OCI-LY1 (cell line): ENCODE measurements around the gene DSG4.

Source experiments
- H2AFZ ChIP-seq: fragments of 200-600 bp; sonication (generic), shearing (Covaris generic); 2 replicates; pipeline ENCODE4 v1.6.0; 2014; ENCODE audit warnings: antibody characterized with exemption, mild to moderate bottlenecking, low read length
- H3F3A ChIP-seq: fragments of 200-600 bp; sonication (generic), shearing (Covaris generic); 2 replicates; pipeline ENCODE4 v1.6.0; 2014; ENCODE audit warnings: mild to moderate bottlenecking, antibody characterized with exemption, low read length, moderate library complexity; ENCODE audit not compliant: insufficient read depth
- H3K27ac ChIP-seq: fragments of 200-600 bp; sonication (generic); 2 replicates; pipeline ENCODE4 v1.5.1; 2014; ENCODE audit warnings: low read length, mixed run types, mild to moderate bottlenecking, low read depth; ENCODE audit not compliant: poor library complexity, severe bottlenecking
- H3K27me3 ChIP-seq: fragments of 200-600 bp; sonication (generic); 2 replicates; pipeline ENCODE4 v1.6.0; 2014; ENCODE audit warnings: antibody characterized with exemption, mild to moderate bottlenecking, low read length, moderate library complexity; ENCODE audit not compliant: insufficient read depth
- H3K36me3 ChIP-seq: fragments of 200-600 bp; sonication (generic); 2 replicates; pipeline ENCODE4 v1.6.1; 2014; ENCODE audit warnings: mild to moderate bottlenecking, antibody characterized with exemption, low read length, moderate library complexity, mixed read lengths; ENCODE audit not compliant: insufficient read depth
- H3K4me1 ChIP-seq: fragments of 200-600 bp; sonication (generic); 2 replicates; pipeline ENCODE4 v1.5.1; 2014; ENCODE audit warnings: mild to moderate bottlenecking, low read length, moderate library complexity; ENCODE audit not compliant: insufficient read depth, severe bottlenecking
- H3K4me2 ChIP-seq: fragments of 200-600 bp; sonication (generic), shearing (Covaris generic); 2 replicates; pipeline ENCODE4 v1.6.1; 2014; ENCODE audit warnings: low read length
- H3K4me3 ChIP-seq: fragments of 200-600 bp; sonication (generic); 2 replicates; pipeline ENCODE4 v1.5.1; 2014; ENCODE audit warnings: low read length, low read depth, mild to moderate bottlenecking, mixed read lengths; ENCODE audit not compliant: poor library complexity, severe bottlenecking
- H3K79me2 ChIP-seq: fragments of 200-600 bp; shearing (Covaris generic); 2 replicates; pipeline ENCODE4 v1.6.1; 2016; ENCODE audit warnings: mixed run types, low read length, mixed read lengths; ENCODE audit not compliant: insufficient read depth
- H3K9ac ChIP-seq: fragments of 200-600 bp; sonication (generic), shearing (Covaris generic); 2 replicates; pipeline ENCODE4 v1.6.1; 2014; ENCODE audit warnings: mild to moderate bottlenecking, low read length, mixed read lengths
- H3K9me2 ChIP-seq: fragments of 200-600 bp; sonication (generic), shearing (Covaris generic); 2 replicates; pipeline ENCODE4 v1.6.1; 2014; ENCODE audit warnings: low read depth, mild to moderate bottlenecking, low read length, mixed read lengths
- H3K9me3 ChIP-seq: fragments of 200-600 bp; shearing (Covaris generic); 2 replicates; pipeline ENCODE4 v1.6.1; 2014; ENCODE audit warnings: low read length, mixed read lengths
- H4K20me1 ChIP-seq: fragments of 200-600 bp; sonication (generic), shearing (Covaris generic); 2 replicates; pipeline ENCODE4 v1.6.0; 2016; ENCODE audit warnings: mild to moderate bottlenecking, low read length; ENCODE audit not compliant: insufficient read depth
- EZH2 ChIP-seq: fragments of 200-600 bp; sonication (generic), shearing (Covaris generic); IDR thresholded peaks from 2 replicates; pipeline ENCODE4 v1.8.0; 2017; ENCODE audit warnings: borderline replicate concordance, mixed run types, mild to moderate bottlenecking, antibody characterized with exemption, low read length, moderate library complexity, mixed read lengths
- TF ChIP-seq, protein P1 (sequence below): fragments of 200-600 bp; sonication (generic), shearing (Covaris generic); IDR thresholded peaks from 2 replicates; pipeline ENCODE4 v1.5.1; 2017; ENCODE audit warnings: mild to moderate bottlenecking, antibody characterized with exemption, low read length, moderate library complexity, mixed read lengths

DSG4 gene

DNA sequence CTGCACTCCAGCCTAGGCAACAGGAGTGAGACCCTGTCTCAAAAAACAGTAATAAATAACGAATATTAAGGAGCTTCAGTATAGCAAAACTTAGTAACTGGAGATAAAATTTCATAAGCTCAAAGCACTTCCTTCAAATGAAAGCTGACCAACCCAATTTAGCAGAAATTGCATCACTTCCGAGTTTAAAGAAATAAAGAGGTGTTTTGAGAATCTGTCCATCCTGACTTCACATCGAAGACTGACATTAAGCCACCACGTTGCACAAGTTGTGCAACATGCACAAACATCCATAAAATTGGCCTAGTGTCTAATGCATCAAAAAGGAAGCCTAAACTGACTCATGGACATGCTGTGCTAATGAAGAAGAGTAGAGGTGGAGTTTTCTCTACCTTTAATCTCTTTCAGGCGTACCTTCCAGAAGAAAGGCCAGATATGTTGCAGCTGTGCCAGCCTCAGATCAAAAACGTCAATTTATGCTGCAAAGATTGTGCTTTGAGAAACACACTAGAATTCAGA, 63.3 kb downstream of the DSG4 start:
- Histone ChIP-seq H3K27me3 (no peaks in the 10 kb centered on the region), H3K9ac (no peak overlapping the region), H3K4me2 (no peak overlapping the region), H2AFZ (no peak overlapping the region), H3K4me3 (no peak overlapping the region), H3K9me3 (no peaks in the 10 kb centered on the region), H3K4me1 (no peaks in the 10 kb centered on the region), H3K27ac (no peak overlapping the region), H3K79me2 (no peaks in the 10 kb centered on the region), H4K20me1 (no peaks in the 10 kb centered on the region), H3K36me3 (no peaks in the 10 kb centered on the region), H3F3A (no peaks in the 10 kb centered on the region), H3K9me2 (no peaks in the 10 kb centered on the region)
- TF ChIP-seq, protein P1, sequence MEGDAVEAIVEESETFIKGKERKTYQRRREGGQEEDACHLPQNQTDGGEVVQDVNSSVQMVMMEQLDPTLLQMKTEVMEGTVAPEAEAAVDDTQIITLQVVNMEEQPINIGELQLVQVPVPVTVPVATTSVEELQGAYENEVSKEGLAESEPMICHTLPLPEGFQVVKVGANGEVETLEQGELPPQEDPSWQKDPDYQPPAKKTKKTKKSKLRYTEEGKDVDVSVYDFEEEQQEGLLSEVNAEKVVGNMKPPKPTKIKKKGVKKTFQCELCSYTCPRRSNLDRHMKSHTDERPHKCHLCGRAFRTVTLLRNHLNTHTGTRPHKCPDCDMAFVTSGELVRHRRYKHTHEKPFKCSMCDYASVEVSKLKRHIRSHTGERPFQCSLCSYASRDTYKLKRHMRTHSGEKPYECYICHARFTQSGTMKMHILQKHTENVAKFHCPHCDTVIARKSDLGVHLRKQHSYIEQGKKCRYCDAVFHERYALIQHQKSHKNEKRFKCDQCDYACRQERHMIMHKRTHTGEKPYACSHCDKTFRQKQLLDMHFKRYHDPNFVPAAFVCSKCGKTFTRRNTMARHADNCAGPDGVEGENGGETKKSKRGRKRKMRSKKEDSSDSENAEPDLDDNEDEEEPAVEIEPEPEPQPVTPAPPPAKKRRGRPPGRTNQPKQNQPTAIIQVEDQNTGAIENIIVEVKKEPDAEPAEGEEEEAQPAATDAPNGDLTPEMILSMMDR = no peak
- no peak for TF ChIP-seq EZH2

DNA sequence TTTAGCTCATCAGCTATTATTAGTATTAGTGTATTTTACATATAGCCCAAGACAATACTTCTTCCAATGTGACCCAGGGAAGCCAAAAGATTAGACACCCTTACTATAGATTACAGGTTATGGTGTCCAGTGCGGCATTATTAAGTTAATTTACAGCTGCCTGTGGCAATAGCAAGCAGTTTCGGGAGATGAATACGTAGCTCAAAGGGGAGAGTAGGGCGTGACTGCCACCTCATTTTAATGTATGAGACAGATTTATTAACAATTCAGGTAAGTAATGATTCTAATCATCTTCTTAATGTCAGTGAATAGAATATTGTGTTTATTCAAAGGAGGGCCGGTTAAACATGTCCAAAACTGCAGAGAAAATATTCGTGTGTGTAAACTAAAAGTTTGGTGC, 64.2 kb downstream of the DSG4 start:
- no peaks in the 10 kb centered on the region for H4K20me1 ChIP-seq
- no peaks in the 10 kb centered on the region for H3K9me3 ChIP-seq
- H2AFZ ChIP-seq = no peak overlapping the region
- no peak overlapping the region for H3K27ac ChIP-seq
- H3K4me3 ChIP-seq = no peak overlapping the region
- no peak overlapping the region for H3K4me2 ChIP-seq
- TF ChIP-seq, protein P1 = no peak
- no peak for TF ChIP-seq EZH2
- no peaks in the 10 kb centered on the region for H3F3A ChIP-seq
- H3K9ac ChIP-seq = no peak overlapping the region
- H3K79me2 ChIP-seq = no peaks in the 10 kb centered on the region
- H3K4me1 ChIP-seq = no peaks in the 10 kb centered on the region
- H3K9me2 ChIP-seq = no peaks in the 10 kb centered on the region
- H3K27me3 ChIP-seq = no peaks in the 10 kb centered on the region
- H3K36me3 ChIP-seq = no peaks in the 10 kb centered on the region

DNA sequence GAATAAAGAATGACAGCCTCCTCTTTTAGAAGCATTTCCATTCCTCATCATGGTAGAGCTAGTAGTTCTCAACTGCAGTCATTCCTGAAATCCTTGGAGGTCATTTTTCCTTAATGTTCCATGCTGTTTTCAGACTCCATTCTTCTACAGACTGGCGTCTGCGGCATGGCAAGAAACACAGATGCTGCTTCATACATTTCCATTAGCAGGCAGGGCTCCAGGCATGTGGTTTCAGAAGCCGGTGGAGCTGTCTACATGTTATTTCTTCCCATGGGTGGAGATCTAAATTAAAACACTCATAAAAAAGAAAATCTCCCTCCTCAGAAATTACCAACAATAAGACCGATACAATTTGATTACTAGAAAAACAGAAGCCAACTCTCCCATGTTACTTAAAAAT, 64.9 kb downstream of the DSG4 start:
- Histone ChIP-seq H3F3A (no peaks in the 10 kb centered on the region), H3K9ac (no peak overlapping the region), H3K9me2 (no peaks in the 10 kb centered on the region), H3K27ac (no peak overlapping the region), H3K9me3 (no peaks in the 10 kb centered on the region), H3K36me3 (no peaks in the 10 kb centered on the region), H4K20me1 (no peaks in the 10 kb centered on the region), H3K4me1 (no peaks in the 10 kb centered on the region), H3K4me3 (no peak overlapping the region), H3K27me3 (no peaks in the 10 kb centered on the region), H3K4me2 (no peak overlapping the region), H3K79me2 (no peaks in the 10 kb centered on the region), H2AFZ (no peak overlapping the region)
- no peak for TF ChIP-seq EZH2
- TF ChIP-seq, protein P1 = no peak
